HL-60 (cell line): ENCODE data around the gene TMC8.

Source experiments
- DNase-seq, 2 experiments: peaks; one replicate each; pipeline ENCODE4 v3.0.0-alpha.2; 2010 to 2020; ENCODE audit warnings: low read depth in 1 of 2, low spot score in 1 of 2
- H3K27ac ChIP-seq: fragments of 250-450 bp; sonication (Bioruptor Pico); replicated peaks from 2 replicates; pipeline ENCODE4 v1.5.1; 2020; ENCODE audit warnings: mild to moderate bottlenecking, moderate library complexity
- H3K27me3 ChIP-seq: fragments of 250-450 bp; sonication (Bioruptor Pico); 2 replicates; pipeline ENCODE4 v1.5.1; 2021; ENCODE audit warnings: mild to moderate bottlenecking, moderate library complexity; ENCODE audit not compliant: insufficient read depth, poor library complexity, severe bottlenecking
- H3K4me3 ChIP-seq: replicated peaks from 2 replicates; pipeline ENCODE4 v1.5.1; 2011; ENCODE audit warnings: mild to moderate bottlenecking, control low read depth, low read length; ENCODE audit not compliant: insufficient read depth
- CTCF ChIP-seq: IDR thresholded peaks from one replicate; pipeline ENCODE4 v1.5.1; 2011; ENCODE audit warnings: low read length, control low read depth, inconsistent platforms; ENCODE audit not compliant: insufficient read depth
- GABPA ChIP-seq: IDR thresholded peaks from 2 replicates; pipeline ENCODE4 v1.6.1; 2012; ENCODE audit warnings: low read depth
- POLR2AphosphoS5 ChIP-seq: IDR thresholded peaks from 2 replicates; pipeline ENCODE4 v1.6.1; 2012; ENCODE audit warnings: low read depth
- REST ChIP-seq: IDR thresholded peaks from 2 replicates; pipeline ENCODE4 v1.6.1; 2012; ENCODE audit warnings: low read depth; ENCODE audit not compliant: insufficient replicate concordance
- SPI1 ChIP-seq: IDR thresholded peaks from 2 replicates; pipeline ENCODE4 v1.6.1; 2012; ENCODE audit warnings: low read depth, mild to moderate bottlenecking, borderline replicate concordance

The TMC8 gene

GRCh38 chr17:78135858-78136500, 5.4 kb downstream of the TMC8 start:
- Histone ChIP-seq H3K27ac (no peak overlapping the region; the same call in 1 of the 2 replicates), H3K27me3 (no peaks in the 10 kb centered on the region), H3K4me3 (no peak overlapping the region)
- no peak for TF ChIP-seq SPI1
- TF ChIP-seq CTCF = no peak
- no peak for TF ChIP-seq POLR2AphosphoS5
- no peak for TF ChIP-seq REST
- no peak for TF ChIP-seq GABPA
- DNase-seq = no peak

GRCh38 chr17:78137392-78138203, 7.0 kb downstream of the TMC8 start:
- peak overlapping the region; percentile 2 for H3K27ac ChIP-seq
- DNase-seq = peak in 1 of 2 experiments; percentile 86

More at GRCh38 chr17:78137392-78138203, 7.0 kb downstream of the TMC8 start:
- TF ChIP-seq GABPA (no peak), REST (no peak), POLR2AphosphoS5 (peak; percentile 82), SPI1 (peak; percentile 14; the same call in 1 of the 2 replicates), CTCF (peak; percentile 66)
- Histone ChIP-seq H3K4me3 (no peak overlapping the region), H3K27me3 (no peaks in the 10 kb centered on the region)
